ENCODE measurements around the gene QPRT. TPM values are rescaled to one million over a fixed set of nuclear protein-coding genes. Genes with fewer than 3 reads are reported as not detected.
"Not testable (repeated sequence)": the region's sequence is repeated elsewhere in the genome, so short reads cannot be mapped to it uniquely, and the experiment has no call there.

Gene QPRT
- total RNA-seq, 1 donor from 2014 or later = 85.9 TPM

- Histone ChIP-seq H3K79me2 (ENCODE audit: insufficient read depth, low read length) (no peaks in the 10 kb centered on the region), H3K36me3 (ENCODE audit: insufficient read depth, low read length) (no peaks in the 10 kb centered on the region), H3K4me3 (ENCODE audit: insufficient read depth, low read depth, low read length) (no peak overlapping the region), H3K4me2 (ENCODE audit: low read length) (no peak overlapping the region), H2AFZ (ENCODE audit: low read depth, low read length) (no peak overlapping the region), H4K20me1 (ENCODE audit: insufficient read depth, low read length) (no peaks in the 10 kb centered on the region), H3K27me3 (ENCODE audit: insufficient read depth, low read length) (no peaks in the 10 kb centered on the region), H3K9me3 (ENCODE audit: insufficient read depth, low read depth, low read length) (no peaks in the 10 kb centered on the region), H3K9ac (ENCODE audit: low read length) (no peak overlapping the region), H3K27ac (ENCODE audit: low read depth, low read length) (no peak overlapping the region), H3K4me1 (ENCODE audit: insufficient read depth, low read length) (no peaks in the 10 kb centered on the region)
- FAIRE-seq (no peak), DNase-seq (ENCODE audit: low read depth) (no peak)
- H3K4me3 Mint-ChIP-seq (ENCODE audit: unreplicated experiment) = no peak overlapping the region
- H3K27me3 Mint-ChIP-seq (ENCODE audit: low read depth, unreplicated experiment) = peaks cover 6% of the 10 kb centered on the region
- no peak overlapping the region for H3K27ac Mint-ChIP-seq (ENCODE audit: unreplicated experiment)
- H3K4me1 Mint-ChIP-seq (ENCODE audit: low read depth, unreplicated experiment) = no peaks in the 10 kb centered on the region
- H3K9me3 Mint-ChIP-seq (ENCODE audit: unreplicated experiment) = no peaks in the 10 kb centered on the region
- TF ChIP-seq CTCF (IDR thresholded peaks at IDR 0.05; ENCODE audit: insufficient read depth, low read depth, low read length) = no peak
- TF ChIP-seq EZH2 (IDR thresholded peaks at IDR 0.05; ENCODE audit: insufficient read depth, low read length) = no peak
- H3K36me3 Mint-ChIP-seq (ENCODE audit: low read depth, unreplicated experiment) = no peaks in the 10 kb centered on the region
Measured at GRCh38 chr16:29651774-29652349, 27.1 kb upstream of the QPRT start.

- DNase-seq (ENCODE audit: low read depth) (no peak), FAIRE-seq (no peak)
- Mint-ChIP-seq H3K4me3 (ENCODE audit: unreplicated experiment) (no peak overlapping the region), H3K36me3 (ENCODE audit: low read depth, unreplicated experiment) (no peaks in the 10 kb centered on the region), H3K4me1 (ENCODE audit: low read depth, unreplicated experiment) (no peaks in the 10 kb centered on the region), H3K9me3 (ENCODE audit: unreplicated experiment) (no peaks in the 10 kb centered on the region), H3K27ac (ENCODE audit: unreplicated experiment) (no peak overlapping the region), H3K27me3 (ENCODE audit: low read depth, unreplicated experiment) (peaks cover 7% of the 10 kb centered on the region)
- H4K20me1 ChIP-seq (ENCODE audit: insufficient read depth, low read length) = no peaks in the 10 kb centered on the region
- no peaks in the 10 kb centered on the region for H3K79me2 ChIP-seq (ENCODE audit: insufficient read depth, low read length)
- TF ChIP-seq CTCF (IDR thresholded peaks at IDR 0.05; ENCODE audit: insufficient read depth, low read depth, low read length) = no peak
- no peak for TF ChIP-seq EZH2 (IDR thresholded peaks at IDR 0.05; ENCODE audit: insufficient read depth, low read length)
- H3K4me3 ChIP-seq (ENCODE audit: insufficient read depth, low read depth, low read length) = no peak overlapping the region
- H3K9ac ChIP-seq (ENCODE audit: low read length) = no peak overlapping the region
- H3K4me2 ChIP-seq (ENCODE audit: low read length) = no peak overlapping the region
- H3K27ac ChIP-seq (ENCODE audit: low read depth, low read length) = no peak overlapping the region
- no peaks in the 10 kb centered on the region for H3K4me1 ChIP-seq (ENCODE audit: insufficient read depth, low read length)
- H3K27me3 ChIP-seq (ENCODE audit: insufficient read depth, low read length) = no peaks in the 10 kb centered on the region
- H3K36me3 ChIP-seq (ENCODE audit: insufficient read depth, low read length) = no peaks in the 10 kb centered on the region
- no peaks in the 10 kb centered on the region for H3K9me3 ChIP-seq (ENCODE audit: insufficient read depth, low read depth, low read length)
- H2AFZ ChIP-seq (ENCODE audit: low read depth, low read length) = no peak overlapping the region
Measured at GRCh38 chr16:29653471-29653870, 25.5 kb upstream of the QPRT start.

- H3K9me3 ChIP-seq (ENCODE audit: insufficient read depth, low read depth, low read length); H3K27me3 Mint-ChIP-seq (ENCODE audit: low read depth, unreplicated experiment); H3K4me3 ChIP-seq (ENCODE audit: insufficient read depth, low read depth, low read length); H3K27me3 ChIP-seq (ENCODE audit: insufficient read depth, low read length); H4K20me1 ChIP-seq (ENCODE audit: insufficient read depth, low read length); H3K27ac ChIP-seq (ENCODE audit: low read depth, low read length); DNase-seq (ENCODE audit: low read depth); H3K4me3 Mint-ChIP-seq (ENCODE audit: unreplicated experiment); H2AFZ ChIP-seq (ENCODE audit: low read depth, low read length); H3K9ac ChIP-seq (ENCODE audit: low read length); H3K4me1 Mint-ChIP-seq (ENCODE audit: low read depth, unreplicated experiment); FAIRE-seq; H3K27ac Mint-ChIP-seq (ENCODE audit: unreplicated experiment); H3K36me3 Mint-ChIP-seq (ENCODE audit: low read depth, unreplicated experiment); H3K9me3 Mint-ChIP-seq (ENCODE audit: unreplicated experiment); H3K36me3 ChIP-seq (ENCODE audit: insufficient read depth, low read length); H3K4me2 ChIP-seq (ENCODE audit: low read length); H3K79me2 ChIP-seq (ENCODE audit: insufficient read depth, low read length); H3K4me1 ChIP-seq (ENCODE audit: insufficient read depth, low read length): not testable (repeated sequence)
Measured at GRCh38 chr16:29653890-29654289, 25.1 kb upstream of the QPRT start.
